HCT116 (cell line): ENCODE measurements around the gene ARHGAP19. TPM values are rescaled to one million over a fixed set of nuclear protein-coding genes. Genes with fewer than 3 reads are reported as not detected.
"Not testable (repeated sequence)": the region's sequence is repeated elsewhere in the genome, so short reads cannot be mapped to it uniquely, and the experiment has no call there.

Source experiments
- ATAC-seq: fragments of 200-7000 bp; cut with Tn5 transposase; 2 replicates; pipeline ENCODE4 v1.9.1; 2020; ENCODE audit warnings: mild to moderate bottlenecking, moderate library complexity
- BruUV-seq: library from RNA; stranded (reverse); fragments of 400-500 nt; replicated peaks from 2 replicates; lab custom pipeline; 2021; lab: Mats Ljungman, UMichigan
- CTCF ChIA-PET: fragments of 300-600 bp; sonication (Branson Sonifier 250); formaldehyde crosslinking; loops from one replicate; lab custom pipeline; 2021; ENCODE audit warnings: antibody characterized with exemption; lab: Charles Lee
- POLR2A ChIA-PET: fragments of 300-600, 350-600 bp; sonication (Branson Sonifier 250); formaldehyde crosslinking; loops from one replicate; lab custom pipeline; 2021; ENCODE audit warnings: antibody characterized with exemption; lab: Charles Lee
- RAD21 ChIA-PET, 2 experiments: fragments of 300-600 bp; sonication (Branson Sonifier 250); formaldehyde crosslinking; loops; one replicate each; lab custom pipeline; 2023; ENCODE audit warnings: low total read pairs in 2 of 2; ENCODE audit not compliant: uncharacterized antibody in 2 of 2, unreplicated experiment in 2 of 2, low non-redundant PET in 1 of 2; lab: Charles Lee
- DNase-seq: peaks from one replicate; pipeline ENCODE4 v3.0.0-alpha.2; 2010; ENCODE audit warnings: low read depth, low spot score
- H2AFZ ChIP-seq: fragments of 200-600 bp; shearing (Covaris generic), sonication (generic); 2 replicates; pipeline ENCODE4 v1.6.1; 2017; ENCODE audit warnings: low read depth, mixed run types, mixed read lengths, antibody characterized with exemption, low read length; ENCODE audit not compliant: poor library complexity, severe bottlenecking
- H3K27ac ChIP-seq: 2 replicates; pipeline ENCODE4 v1.5.1; 2012; ENCODE audit warnings: low read depth, low read length
- H3K27me3 ChIP-seq: fragments of 200-600 bp; sonication (generic); 2 replicates; pipeline ENCODE4 v1.6.1; 2016; ENCODE audit warnings: mixed run types, low read length, mixed read lengths; ENCODE audit not compliant: insufficient read depth
- H3K36me3 ChIP-seq, 2 experiments: fragments of 200-500 bp in 1 of 2; fragments of 200-600 bp in 1 of 2; sonication (Bioruptor generic) in 1 of 2; sonication (generic) in 1 of 2; 2 replicates each; pipeline versions ENCODE4 v1.5.1 to v1.6.1; 2014 to 2016; ENCODE audit warnings: low read length in 2 of 2, inconsistent platforms in 1 of 2, mixed read lengths in 1 of 2, mixed run types in 1 of 2; ENCODE audit not compliant: insufficient read depth in 2 of 2, control insufficient read depth in 1 of 2
- H3K4me1 ChIP-seq, 2 experiments: fragments of 200-600 bp in 1 of 2; sonication (generic) in 1 of 2; 2 replicates each; pipeline versions ENCODE4 v1.5.1 to v1.6.1; 2012 to 2017; ENCODE audit warnings: low read length in 2 of 2, inconsistent platforms in 1 of 2, mild to moderate bottlenecking in 1 of 2, mixed read lengths in 1 of 2, mixed run types in 1 of 2, moderate library complexity in 1 of 2; ENCODE audit not compliant: insufficient read depth in 2 of 2, control insufficient read depth in 1 of 2
- H3K4me2 ChIP-seq: fragments of 200-600 bp; sonication (generic); 2 replicates; pipeline ENCODE4 v1.6.1; 2017; ENCODE audit warnings: mixed run types, low read length, mixed read lengths
- H3K4me3 ChIP-seq, 2 experiments: fragments of 200-600 bp in 1 of 2; sonication (generic) in 1 of 2; replicated peaks in 1 of 2; 2 replicates each; pipeline ENCODE4 v1.5.1; 2011 to 2016; ENCODE audit warnings: low read length in 2 of 2, control low read depth in 1 of 2, low read depth in 1 of 2, mild to moderate bottlenecking in 1 of 2, mixed read lengths in 1 of 2, mixed run types in 1 of 2
- H3K79me2 ChIP-seq: fragments of 200-600 bp; sonication (generic); 2 replicates; pipeline ENCODE4 v1.6.1; 2017; ENCODE audit warnings: mild to moderate bottlenecking, mixed run types, low read length, moderate library complexity, mixed read lengths; ENCODE audit not compliant: insufficient read depth
- H3K9ac ChIP-seq: fragments of 200-600 bp; sonication (generic); 2 replicates; pipeline ENCODE4 v1.6.1; 2016; ENCODE audit warnings: low read length, mixed read lengths
- H3K9me2 ChIP-seq: fragments of 200-600 bp; sonication (generic), shearing (Covaris generic); 2 replicates; pipeline ENCODE4 v1.6.1; 2017; ENCODE audit warnings: mixed run types, mild to moderate bottlenecking, moderate library complexity; ENCODE audit not compliant: insufficient read depth
- H3K9me3 ChIP-seq, 2 experiments: fragments of 200-500 bp in 1 of 2; fragments of 200-600 bp in 1 of 2; sonication (Bioruptor generic) in 1 of 2; sonication (generic) in 1 of 2; 2 replicates each; pipeline ENCODE4 v1.6.1; 2014 to 2017; ENCODE audit warnings: low read length in 2 of 2, mixed read lengths in 2 of 2, inconsistent platforms in 1 of 2, low read depth in 1 of 2, mild to moderate bottlenecking in 1 of 2, mixed run types in 1 of 2, moderate library complexity in 1 of 2; ENCODE audit not compliant: control insufficient read depth in 1 of 2, insufficient read depth in 1 of 2
- H4K20me1 ChIP-seq: fragments of 200-600 bp; sonication (generic), shearing (Covaris generic); 2 replicates; pipeline ENCODE4 v1.6.1; 2017; ENCODE audit warnings: mixed run types, mild to moderate bottlenecking, moderate library complexity; ENCODE audit not compliant: insufficient read depth
- POLR2AphosphoS5 ChIP-seq: IDR thresholded peaks from 2 replicates; pipeline ENCODE4 v1.6.1; 2011; ENCODE audit warnings: mild to moderate bottlenecking, low read depth, low read length, moderate library complexity
- intact Hi-C: fragments of 100-400 bp; cut with micrococcal nuclease; formaldehyde crosslinking; loops from 2 replicates; pipeline ENCODE4 v1.10.0; 2022
- total RNA-seq: library from RNA; stranded (reverse); gene quantifications from one replicate; pipeline ENCODE4 v1.2.1, GENCODE V29; 2021; ENCODE audit not compliant: unreplicated experiment

Gene ARHGAP19
- total RNA-seq, 1 experiment from 2014 or later: 36.8 TPM

DNA sequence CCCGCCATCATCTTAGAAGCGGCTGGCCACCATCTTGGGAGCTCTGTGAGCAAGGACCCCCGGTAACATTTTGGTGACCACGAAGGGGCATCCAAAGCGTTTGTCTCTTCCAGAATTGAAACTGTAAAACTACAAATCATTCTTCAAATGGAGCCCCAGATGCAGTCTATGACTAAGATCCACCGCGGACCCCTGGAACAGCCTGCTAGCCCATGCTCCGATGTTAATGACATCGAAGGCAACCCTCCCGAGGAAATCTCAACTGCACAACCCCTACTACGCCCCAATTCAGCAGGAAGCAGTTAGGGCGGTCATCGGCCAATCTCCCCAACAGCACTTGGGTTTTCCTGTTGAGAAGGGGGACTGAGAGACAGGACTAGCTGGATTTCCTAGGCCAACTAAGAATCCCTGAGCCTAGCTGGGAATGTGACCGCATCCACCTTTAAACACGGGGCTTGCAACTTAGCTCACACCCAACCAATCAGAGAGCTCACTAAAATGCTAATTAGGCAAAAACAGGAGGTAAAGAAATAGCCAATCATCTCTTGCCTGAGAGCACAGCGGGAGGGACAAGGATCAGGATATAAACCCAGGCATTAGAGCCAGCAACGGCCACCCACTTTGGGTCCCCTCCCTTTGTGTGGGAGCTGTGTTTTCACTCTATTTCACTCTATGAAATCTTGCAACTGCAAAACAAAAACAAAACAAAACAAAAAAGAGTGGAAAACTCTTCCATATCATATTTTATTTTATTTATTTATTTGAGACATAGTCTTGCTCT lies 1.7 kb downstream of the ARHGAP19 start:
- H3K9me2 ChIP-seq, DNase-seq, H2AFZ ChIP-seq, intact Hi-C loops, H3K36me3 ChIP-seq, BruUV-seq, H3K9me3 ChIP-seq, ATAC-seq, H4K20me1 ChIP-seq, H3K27me3 ChIP-seq, RAD21 ChIA-PET: not testable (repeated sequence)
- Histone ChIP-seq H3K79me2 (peaks cover 37% of the 10 kb centered on the region), H3K4me2 (peak overlapping the region; percentile 81), H3K27ac (peak overlapping the region; percentile 92; the same call in 1 of the 2 replicates), H3K4me1 (peaks cover 3 to 11% of the 10 kb centered on the region in 2 experiments; a peak in 2 of 4 replicates), H3K9ac (peak overlapping the region; percentile 83), H3K4me3 (peak overlapping the region; percentile 70 to 74)
- CTCF ChIA-PET: interaction anchor here (3.1 kb wide), 1 partner anchor 12 kb away, joined by 15 read pairs; no protein-coding TSS in a partner anchor
- peak; percentile 38; the same call in 1 of the 2 replicates for TF ChIP-seq POLR2AphosphoS5
- POLR2A ChIA-PET: interaction anchor here (1.0 kb wide), 1 partner anchor 12 kb away, joined by 3 read pairs; no protein-coding TSS in a partner anchor

DNA sequence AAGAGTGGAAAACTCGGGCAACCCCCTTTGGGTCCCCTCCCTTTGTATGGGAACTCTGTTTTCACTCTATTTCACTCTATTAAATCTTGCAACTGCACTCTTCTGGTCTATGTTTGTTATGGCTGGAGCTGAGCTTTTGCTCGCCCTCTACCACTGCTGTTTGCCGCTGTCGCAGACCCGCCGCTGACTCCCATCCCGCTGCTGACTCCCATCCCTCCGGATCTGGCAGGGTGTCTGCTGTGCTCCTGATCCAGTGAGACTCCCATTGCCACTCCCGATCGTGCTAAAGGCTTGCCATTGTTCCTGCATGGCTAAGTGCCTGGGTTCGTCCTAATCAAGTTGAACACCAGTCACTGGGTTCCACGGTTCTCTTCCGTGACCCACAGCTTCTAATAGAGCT lies 2.4 kb downstream of the ARHGAP19 start:
- H3K4me3 ChIP-seq, ATAC-seq, H3K27me3 ChIP-seq, H3K9me2 ChIP-seq, H3K9me3 ChIP-seq, H3K36me3 ChIP-seq, DNase-seq, RAD21 ChIA-PET, H2AFZ ChIP-seq, H3K9ac ChIP-seq, BruUV-seq, H3K27ac ChIP-seq, H3K4me2 ChIP-seq, H4K20me1 ChIP-seq, intact Hi-C loops: not testable (repeated sequence)
- ChIA-PET POLR2A (interaction anchor here (1.0 kb wide), 1 partner anchor 11 kb away, joined by 3 read pairs; no protein-coding TSS in a partner anchor), CTCF (interaction anchor here (3.1 kb wide), 1 partner anchor 11 kb away, joined by 15 read pairs; no protein-coding TSS in a partner anchor)
- H3K79me2 ChIP-seq: peaks cover 39% of the 10 kb centered on the region
- H3K4me1 ChIP-seq: peaks cover 3 to 11% of the 10 kb centered on the region in 2 experiments; a peak in 2 of 4 replicates
